Spinal cord (tissue), 10 donors: ENCODE results near the gene EVC. TPM values are rescaled to one million over a fixed set of nuclear protein-coding genes. Genes with fewer than 3 reads are reported as not detected.
A peak's percentile ranks its signal among the peaks of the same experiment; 100 is the strongest.

Experiments
- DNase-seq, 6 donors: peaks; one replicate each; pipeline versions ENCODE4 v3.0.0 to v3.0.0-alpha.2; 2013 to 2015; ENCODE audit warnings: low spot score in 6 of 6, low read depth in 4 of 6
- H3K27ac ChIP-seq: one replicate; pipeline ENCODE4 v1.5.1; 2013; ENCODE audit warnings: low read depth, low read length, control low read depth
- H3K27me3 ChIP-seq: one replicate; pipeline ENCODE4 v1.6.1; 2013; ENCODE audit warnings: low read length; ENCODE audit not compliant: control insufficient read depth, insufficient read depth
- H3K36me3 ChIP-seq: one replicate; pipeline ENCODE4 v1.6.1; 2013; ENCODE audit warnings: low read length; ENCODE audit not compliant: control insufficient read depth, insufficient read depth
- H3K4me1 ChIP-seq: one replicate; pipeline ENCODE4 v1.6.1; 2013; ENCODE audit warnings: low read length; ENCODE audit not compliant: control insufficient read depth, insufficient read depth
- H3K4me3 ChIP-seq: one replicate; pipeline ENCODE4 v1.5.1; 2013; ENCODE audit warnings: low read depth, low read length, control low read depth
- H3K9me3 ChIP-seq: one replicate; pipeline ENCODE4 v1.6.1; 2013; ENCODE audit warnings: low read length; ENCODE audit not compliant: control insufficient read depth, insufficient read depth
- WGBS: methylation state at CpG from one replicate; pipeline ENCODE4 v1.1.5; 2013; ENCODE audit warnings: missing lambda C conversion rate; ENCODE audit not compliant: insufficient coverage; 5-methylcytosine and 5-hydroxymethylcytosine counted together
- polyA plus RNA-seq, 2 donors: library from polyadenylated mRNA; unstranded; fragments of 120-200 nt; gene quantifications; one replicate each; pipeline ENCODE4 v1.2.1, GENCODE V29; 2013; ENCODE audit not compliant: insufficient read length in 2 of 2
- total RNA-seq, 2 donors: library from RNA; depleted of rRNA in 1 of 2; stranded (reverse); fragments of 120-200 nt in 1 of 2; fragments of >200 nt in 1 of 2; gene quantifications; one replicate each; pipeline versions ENCODE4 v1.2.3 to v1.2.4, GENCODE V29; 2013 to 2014
- donor health status: healthy.

EVC gene
- total and polyA plus RNA-seq, 4 donors, result 9.9 to 20.8 (median 10.5) TPM

DNA sequence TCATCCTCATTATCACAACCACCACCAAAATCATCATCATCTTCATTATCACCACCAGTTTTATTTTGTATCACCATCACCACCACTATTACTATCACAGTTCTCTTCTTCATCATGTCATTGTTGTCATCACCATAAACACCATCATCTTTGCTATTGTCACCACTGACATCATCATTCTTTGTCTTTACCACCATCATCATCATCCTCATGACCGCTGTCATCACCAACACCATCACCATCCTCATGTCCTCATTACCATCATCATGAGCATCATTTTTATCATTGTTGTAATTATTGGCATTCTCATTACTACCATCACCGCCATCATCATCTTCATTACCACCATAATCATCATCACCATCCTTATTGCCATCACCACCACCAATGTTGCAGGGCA is 31.4 kb downstream of the EVC start:
- Histone ChIP-seq H3K9me3 (no peaks in the 10 kb centered on the region), H3K4me1 (peaks cover 5% of the 10 kb centered on the region), H3K4me3 (no peak overlapping the region), H3K27me3 (no peaks in the 10 kb centered on the region), H3K36me3 (peaks cover 2% of the 10 kb centered on the region), H3K27ac (no peak overlapping the region)
- whole genome bisulfite sequencing, result 100% methylated on average over 1 of the region's 2 CpGs
- DNase-seq, result no peak

DNA sequence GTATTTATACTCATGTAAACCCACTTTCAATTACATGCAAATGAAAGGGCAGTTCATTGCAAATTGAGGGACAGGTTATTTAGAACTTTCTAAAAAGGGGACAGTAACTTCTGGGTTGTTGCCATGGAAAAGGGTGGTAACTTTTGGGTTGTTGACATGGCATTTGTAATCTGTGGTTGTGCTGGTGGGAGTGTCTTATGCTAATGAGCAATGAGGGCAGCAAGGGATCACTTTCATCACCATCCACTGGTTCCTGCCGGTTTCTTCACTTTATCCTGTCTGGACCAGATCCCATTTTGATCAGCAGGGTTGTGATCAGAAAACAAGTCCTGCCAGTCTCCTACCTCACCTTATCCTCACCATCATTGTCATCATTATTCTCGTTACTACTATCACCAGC is 32.0 kb downstream of the EVC start:
- Histone ChIP-seq H3K27me3 (no peaks in the 10 kb centered on the region), H3K36me3 (peaks cover 2% of the 10 kb centered on the region), H3K4me1 (peaks cover 5% of the 10 kb centered on the region), H3K9me3 (no peaks in the 10 kb centered on the region), H3K4me3 (no peak overlapping the region), H3K27ac (no peak overlapping the region)
- 79% methylated on average over 2 of the region's 2 CpGs for WGBS
- no peak for DNase-seq

DNA sequence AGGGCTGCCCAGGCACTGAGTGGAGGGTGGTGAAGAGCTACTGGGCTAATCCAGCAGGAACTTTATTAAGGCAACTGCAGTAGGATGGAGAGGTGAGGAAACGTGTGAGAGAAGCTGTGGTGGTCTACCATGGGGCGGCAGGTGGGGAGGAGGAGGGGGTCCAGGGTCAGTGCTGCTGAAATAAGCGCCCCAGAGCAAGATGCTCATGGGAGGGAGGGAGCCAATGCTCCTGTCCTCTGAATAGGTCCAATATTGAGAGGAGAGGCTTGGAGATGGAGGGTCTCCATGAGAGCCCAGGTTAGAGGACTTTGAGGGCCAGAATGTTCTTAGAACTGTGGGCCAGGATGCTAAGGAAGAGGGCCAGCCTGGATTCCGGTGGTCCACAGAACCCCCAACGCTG is 35.2 kb downstream of the EVC start:
- no peak for DNase-seq

DNA sequence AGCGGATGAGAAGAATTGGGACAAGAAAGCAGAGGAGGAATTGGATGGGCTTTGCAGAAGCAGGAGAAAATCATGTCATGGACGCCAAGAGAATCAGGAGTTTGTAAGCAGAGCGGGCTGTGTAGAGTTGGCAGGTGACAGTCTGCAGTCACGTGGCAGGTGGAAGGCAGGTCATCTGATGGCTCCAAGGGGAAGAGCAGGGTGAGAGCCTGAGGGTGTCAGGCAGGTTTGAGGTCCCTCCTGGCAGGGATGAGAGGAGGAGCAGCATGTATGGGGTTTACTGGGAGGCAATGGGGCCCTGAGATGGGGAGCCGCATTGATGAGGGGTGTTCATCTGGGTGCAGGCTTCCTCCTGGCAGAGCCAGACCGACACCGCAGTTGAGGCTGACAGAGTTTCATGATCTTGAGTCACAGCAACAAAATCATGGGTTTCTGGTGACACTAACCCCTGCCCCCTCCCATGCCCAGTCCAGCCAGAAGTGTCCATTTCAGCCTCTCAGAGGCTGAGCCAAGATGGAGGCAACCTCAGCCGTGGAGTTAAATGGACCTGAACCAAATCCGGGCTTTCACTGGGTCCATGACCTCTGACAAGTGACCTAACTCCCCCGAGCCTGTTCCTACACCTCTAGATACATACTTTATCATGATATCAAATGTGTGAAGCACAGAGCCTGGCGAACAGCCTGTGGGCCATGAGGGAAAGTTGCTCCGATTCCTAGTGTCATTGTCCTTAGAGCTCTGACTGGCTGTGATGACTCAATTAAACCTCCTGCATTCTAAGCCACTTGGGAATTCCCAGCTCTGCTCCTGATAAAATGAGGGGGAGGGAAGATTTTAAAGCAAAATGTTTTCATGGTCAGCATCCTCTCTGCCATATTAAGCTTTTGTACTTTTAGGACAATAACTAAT is 36.1 kb downstream of the EVC start:
- Histone ChIP-seq H3K9me3 (no peaks in the 10 kb centered on the region), H3K4me1 (peaks cover 10% of the 10 kb centered on the region), H3K27ac (no peak overlapping the region), H3K27me3 (no peaks in the 10 kb centered on the region), H3K36me3 (peaks cover 16% of the 10 kb centered on the region), H3K4me3 (no peak overlapping the region)
- DNase-seq, result peak in 1 of 6 donors; percentile 19
- 93% methylated on average over 10 of the region's 12 CpGs for WGBS

More for the DNA sequence above, 35.2 kb downstream of the EVC start:
- H3K27me3 ChIP-seq, result no peaks in the 10 kb centered on the region
- peaks cover 5% of the 10 kb centered on the region for H3K4me1 ChIP-seq
- WGBS, result 100% methylated on average over 5 of the region's 5 CpGs
- H3K4me3 ChIP-seq, result no peak overlapping the region
- peaks cover 7% of the 10 kb centered on the region for H3K36me3 ChIP-seq
- H3K9me3 ChIP-seq, result no peaks in the 10 kb centered on the region
- H3K27ac ChIP-seq, result no peak overlapping the region

DNA sequence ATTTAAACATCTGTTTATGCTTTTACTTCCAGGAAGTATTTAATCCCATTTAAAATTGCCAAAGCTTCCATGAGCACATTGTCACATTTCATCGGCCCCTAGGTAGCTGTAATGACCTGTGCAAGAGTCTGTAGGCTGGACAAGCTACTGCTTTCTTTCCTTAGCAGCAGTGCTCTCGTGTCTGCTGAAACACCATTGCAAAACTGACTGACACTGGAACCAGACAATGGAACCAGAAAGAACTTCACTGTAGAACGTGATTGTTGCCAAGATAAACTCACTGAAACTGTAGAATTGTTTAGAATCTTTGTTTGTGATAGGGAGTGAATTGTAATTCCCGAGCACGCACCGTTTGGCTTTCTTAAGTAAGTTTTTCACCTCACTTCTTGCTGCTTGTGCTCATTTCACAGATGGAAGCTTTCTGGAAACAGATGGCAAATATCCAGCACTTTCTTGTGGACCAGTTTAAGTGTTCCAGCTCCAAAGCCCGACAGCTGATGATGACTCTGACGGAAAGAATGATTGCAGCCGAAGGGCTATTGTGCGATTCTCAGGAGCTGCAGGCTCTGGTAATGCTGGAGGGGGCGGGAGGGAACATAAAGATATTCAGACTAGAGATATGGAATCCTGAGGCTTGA is 36.9 kb downstream of the EVC start:
- Histone ChIP-seq H3K4me1 (peaks cover 18% of the 10 kb centered on the region), H3K4me3 (no peak overlapping the region), H3K9me3 (no peaks in the 10 kb centered on the region), H3K27me3 (no peaks in the 10 kb centered on the region), H3K27ac (no peak overlapping the region), H3K36me3 (peaks cover 23% of the 10 kb centered on the region)
- WGBS, result 59% methylated on average over 8 of the region's 11 CpGs
- peak in 2 of 6 donors; percentile 25 to 79 for DNase-seq

DNA sequence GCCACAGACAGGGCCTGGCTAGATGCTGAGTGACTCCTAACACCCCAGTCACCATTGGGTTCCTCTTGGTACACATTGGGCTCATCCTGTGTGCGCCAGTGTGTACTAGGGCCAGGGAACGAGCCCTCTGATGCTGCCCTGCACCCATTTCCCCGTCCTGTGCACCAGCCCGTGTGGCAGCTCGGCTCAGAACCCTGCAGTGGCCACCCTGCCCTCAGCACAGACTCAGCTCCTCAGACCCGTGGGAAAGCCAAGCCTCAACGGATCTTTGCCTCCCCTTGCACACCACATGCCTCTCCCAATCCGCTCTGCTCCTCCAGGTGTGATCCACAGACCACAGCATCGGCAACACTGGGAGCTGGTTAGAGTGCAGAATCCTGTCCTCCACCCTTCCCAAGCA is 38.6 kb downstream of the EVC start:
- Histone ChIP-seq H3K36me3 (peaks cover 35% of the 10 kb centered on the region), H3K9me3 (no peaks in the 10 kb centered on the region), H3K27ac (no peak overlapping the region), H3K4me1 (peaks cover 18% of the 10 kb centered on the region), H3K27me3 (no peaks in the 10 kb centered on the region), H3K4me3 (no peak overlapping the region)
- no peak for DNase-seq
- over 99% methylated on average over 8 of the region's 9 CpGs for WGBS

DNA sequence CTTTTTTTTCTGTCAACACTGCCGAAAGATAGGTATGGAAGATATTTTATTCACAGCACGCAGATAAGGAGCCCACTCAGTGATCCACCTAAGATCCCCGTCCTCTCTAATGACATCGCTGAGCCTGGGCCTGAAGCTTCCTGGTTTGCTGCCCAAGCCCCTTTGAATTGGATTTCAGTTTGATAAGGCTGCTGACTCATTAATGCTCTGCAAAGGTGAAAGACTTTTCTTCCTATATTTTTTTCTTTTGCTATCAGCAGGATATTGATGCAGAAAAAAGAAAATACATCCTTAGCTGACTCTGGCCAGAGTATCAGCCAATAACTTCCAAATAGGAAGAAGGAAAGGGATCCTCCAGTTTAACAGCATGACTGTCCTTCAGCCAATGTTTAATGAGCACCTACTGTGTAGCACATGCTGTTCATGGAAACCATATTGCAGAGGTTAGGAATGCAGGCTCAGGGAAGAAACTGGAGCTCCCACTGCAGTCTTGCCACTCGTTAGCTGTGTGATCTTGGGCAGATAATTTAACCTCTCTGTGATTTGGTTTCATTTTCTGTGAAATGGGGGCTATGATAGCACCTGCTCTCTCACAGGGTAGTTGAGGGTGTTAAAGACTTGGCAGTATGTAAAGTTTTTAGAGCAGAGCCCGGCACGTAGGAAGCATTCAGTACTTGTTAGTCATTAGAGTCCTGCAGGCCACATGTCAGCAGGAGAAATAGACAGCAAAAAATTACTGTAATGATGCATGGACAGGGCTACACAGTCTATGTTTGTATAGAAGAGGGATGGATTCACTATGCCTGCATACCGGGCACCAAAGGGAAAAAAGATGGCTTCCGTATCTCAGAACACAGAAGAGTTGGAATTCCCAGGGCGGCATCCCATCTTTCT is 39.3 kb downstream of the EVC start:
- Histone ChIP-seq H3K4me1 (peaks cover 18% of the 10 kb centered on the region), H3K27ac (no peak overlapping the region)

DNA sequence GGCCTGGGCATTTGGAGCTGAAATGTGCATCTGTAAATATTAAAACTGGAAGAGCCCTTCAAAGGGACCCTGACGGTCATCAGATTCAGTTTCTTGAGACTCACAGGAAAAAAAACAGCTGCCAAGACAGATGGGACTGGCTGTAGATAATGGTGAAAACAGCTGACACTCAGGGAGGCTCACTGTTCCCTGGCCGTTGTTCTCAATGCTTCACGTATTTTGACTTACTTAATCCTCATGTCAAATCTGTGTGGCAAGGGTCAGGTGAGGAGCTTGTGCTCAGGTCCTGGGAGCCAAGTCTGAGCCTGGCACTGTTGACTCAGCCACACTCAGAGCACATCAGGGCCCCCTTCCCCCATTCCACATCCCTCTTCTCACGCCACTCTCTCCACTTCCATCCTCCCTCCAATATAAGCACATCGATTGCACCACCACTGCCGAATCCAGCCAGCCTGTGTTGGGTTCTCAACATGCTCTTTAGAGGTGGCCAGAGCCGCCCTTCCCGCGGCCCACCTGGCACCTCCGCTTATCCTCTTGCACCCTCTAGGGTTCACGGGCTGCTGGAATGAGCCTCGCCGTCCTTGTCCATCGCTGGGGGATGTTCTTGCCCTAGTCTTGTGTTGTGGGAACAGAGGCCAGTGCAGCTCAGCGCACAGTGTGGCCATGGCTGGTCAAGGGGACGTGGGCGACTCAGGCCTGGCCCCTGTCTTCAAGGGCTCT is 40.1 kb downstream of the EVC start:
- H3K36me3 ChIP-seq, result peaks cover 50% of the 10 kb centered on the region
- no peak overlapping the region for H3K27ac ChIP-seq
- H3K4me1 ChIP-seq, result peaks cover 18% of the 10 kb centered on the region
- H3K27me3 ChIP-seq, result no peaks in the 10 kb centered on the region
- 88% methylated on average over 14 of the region's 17 CpGs for WGBS
- H3K9me3 ChIP-seq, result no peaks in the 10 kb centered on the region
- DNase-seq, result peak in 1 of 6 donors; percentile 4
- no peak overlapping the region for H3K4me3 ChIP-seq

More for the DNA sequence above, 39.3 kb downstream of the EVC start:
- Histone ChIP-seq H3K36me3 (peaks cover 42% of the 10 kb centered on the region), H3K4me3 (no peak overlapping the region), H3K27me3 (no peaks in the 10 kb centered on the region), H3K9me3 (no peaks in the 10 kb centered on the region)
- DNase-seq, result peak in 1 of 6 donors; percentile 8
- WGBS, result 87% methylated on average over 6 of the region's 10 CpGs
